Liver (tissue), 3 donors: Measurements from ENCODE around the gene SH3RF3.

Source experiments
- ATF3 ChIP-seq: IDR thresholded peaks from 2 replicates; pipeline ENCODE4 v1.6.1; 2016; ENCODE audit warnings: antibody characterized with exemption
- CTCF ChIP-seq: fragments of 150-350 bp; IDR thresholded peaks from 2 replicates; pipeline ENCODE4 v1.5.1; 2017; ENCODE audit warnings: improper control_type of control experiment, low read depth, low read length; ENCODE audit not compliant: missing input control
- FOXA2 ChIP-seq: IDR thresholded peaks from 2 replicates; pipeline ENCODE4 v1.6.1; 2016; ENCODE audit warnings: antibody characterized with exemption
- GABPA ChIP-seq, 2 donors: IDR thresholded peaks in 1 of 2; conservative IDR thresholded peaks in 1 of 2; 2 replicates each; pipeline ENCODE4 v1.6.1; 2016; ENCODE audit warnings: antibody characterized with exemption in 2 of 2, mild to moderate bottlenecking in 1 of 2, moderate library complexity in 1 of 2
- HNF4G ChIP-seq: IDR thresholded peaks from 2 replicates; pipeline ENCODE4 v1.6.1; 2016; ENCODE audit warnings: antibody characterized with exemption
- JUND ChIP-seq, 2 donors: IDR thresholded peaks; 2 replicates each; pipeline ENCODE4 v1.6.1; 2016; ENCODE audit warnings: antibody characterized with exemption in 2 of 2
- MAX ChIP-seq: IDR thresholded peaks from 2 replicates; pipeline ENCODE4 v1.6.1; 2016; ENCODE audit warnings: antibody characterized with exemption
- RAD21 ChIP-seq, 2 donors: IDR thresholded peaks; 2 replicates each; pipeline ENCODE4 v1.6.1; 2016; ENCODE audit warnings: antibody characterized with exemption in 2 of 2, mild to moderate bottlenecking in 2 of 2
- REST ChIP-seq: IDR thresholded peaks from 2 replicates; pipeline ENCODE4 v1.6.1; 2016; ENCODE audit warnings: antibody characterized with exemption, mild to moderate bottlenecking
- RXRA ChIP-seq, 2 donors: IDR thresholded peaks; 2 replicates each; pipeline ENCODE4 v1.6.1; 2017 to 2018; ENCODE audit warnings: antibody characterized with exemption in 2 of 2, mild to moderate bottlenecking in 1 of 2
- SP1 ChIP-seq: IDR thresholded peaks from 2 replicates; pipeline ENCODE4 v1.6.1; 2018; ENCODE audit warnings: antibody characterized with exemption, mild to moderate bottlenecking
- TAF1 ChIP-seq: conservative IDR thresholded peaks from 2 replicates; pipeline ENCODE4 v1.6.1; 2016; ENCODE audit warnings: antibody characterized with exemption, mild to moderate bottlenecking
- donor health status: healthy.
- donor health status: healthy.

- no peak for TF ChIP-seq SP1
- TF ChIP-seq FOXA2, result no peak
- TF ChIP-seq MAX, result no peak
- TF ChIP-seq CTCF, result no peak
- no peak for TF ChIP-seq REST
- no peak for TF ChIP-seq RAD21 (IDR thresholded peaks at IDR 0.05)
- TF ChIP-seq RXRA (IDR thresholded peaks at IDR 0.05), result no peak
- TF ChIP-seq HNF4G, result no peak
- no peak for TF ChIP-seq GABPA (IDR thresholded peaks at IDR 0.05 in 1 of 2, conservative IDR thresholded peaks at IDR 0.05 in 1 of 2)
- no peak for TF ChIP-seq TAF1
- no peak for TF ChIP-seq JUND (IDR thresholded peaks at IDR 0.05)
- no peak for TF ChIP-seq ATF3
These were observed 148.4 kb downstream of the SH3RF3 start for GRCh38 chr2:109277406-109277805.
